NCI-H2196 treated with DMSO at 0.1 percent for 48 hours (cell line): Measurements from ENCODE around the gene USP34.
"Not testable (repeated sequence)": the region's sequence is repeated elsewhere in the genome, so short reads cannot be mapped to it uniquely, and the experiment has no call there.

Experiments
- DNase-seq: peaks from one replicate; lab custom pipeline; 2025; ENCODE audit not compliant: unreplicated experiment; lab: John Stamatoyannopoulos, UW

Gene USP34

GRCh38 chr2:61463769-61464475 lies 7.0 kb downstream of the USP34 start:
- no peak for DNase-seq

DNA sequence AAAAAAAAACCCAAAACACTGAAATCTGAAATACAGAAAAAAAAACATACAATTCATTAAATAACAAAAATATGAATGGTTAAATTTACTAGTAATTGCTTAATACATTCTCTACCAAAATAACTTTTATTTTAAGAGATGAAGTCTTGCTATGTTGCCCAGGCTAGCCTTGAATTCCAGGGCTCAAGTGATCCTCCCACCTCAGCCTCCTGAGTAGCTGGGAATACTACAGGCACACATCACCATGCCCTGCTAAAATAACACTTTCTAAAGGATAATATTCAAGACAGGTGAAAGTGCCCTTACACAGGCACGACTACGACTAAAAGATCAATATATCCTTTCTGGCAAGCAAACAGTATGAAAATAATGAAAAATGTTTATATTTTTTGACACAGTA lies 9.5 kb downstream of the USP34 start:
- DNase-seq, result no peak

DNA sequence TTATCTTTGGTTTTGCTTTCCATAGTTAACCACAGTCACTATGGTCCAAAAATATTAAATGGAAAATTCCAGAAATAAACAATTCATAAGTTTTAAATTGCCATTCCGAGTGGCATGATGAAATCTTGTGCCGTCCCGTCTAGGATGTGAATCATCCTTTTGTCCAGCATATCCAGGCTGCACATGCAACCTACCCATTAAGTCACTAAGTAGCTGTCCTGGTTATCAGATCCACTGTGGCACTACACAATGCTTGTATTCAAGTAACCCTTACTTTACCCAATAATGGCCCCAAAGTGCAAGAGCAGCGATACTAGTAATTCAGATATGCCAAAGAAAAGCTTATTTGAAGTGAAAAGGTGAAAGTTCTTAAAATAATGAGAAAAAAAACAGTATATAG lies 10.7 kb downstream of the USP34 start:
- DNase-seq, result no peak

- DNase-seq, result no peak
Observed at GRCh38 chr2:61456746-61457420, 14.0 kb downstream of the USP34 start.

- DNase-seq, result no peak
Observed at GRCh38 chr2:61456070-61456745, 14.7 kb downstream of the USP34 start.

GRCh38 chr2:61454972-61455371 lies 15.9 kb downstream of the USP34 start:
- not testable (repeated sequence) for DNase-seq

DNA sequence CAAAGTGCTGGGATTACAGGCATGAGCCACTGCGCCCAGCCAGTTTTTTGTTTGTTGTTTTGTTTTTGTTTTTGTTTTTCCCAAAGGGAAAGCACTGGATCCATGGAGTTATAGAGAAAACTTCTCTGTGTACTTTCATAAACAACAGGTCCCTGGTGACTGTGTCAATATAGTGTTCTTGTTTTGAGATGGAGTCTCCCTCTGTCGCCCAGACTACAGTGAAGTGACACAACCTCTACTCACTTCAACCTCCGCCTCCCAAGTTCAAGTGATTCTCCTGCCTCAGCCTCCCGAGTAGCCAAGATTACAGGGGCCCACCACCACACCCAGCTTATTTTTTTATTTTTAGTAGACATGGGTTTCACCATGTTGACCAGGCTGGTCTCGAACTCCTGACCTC lies 16.5 kb downstream of the USP34 start:
- DNase-seq, result no peak

DNA sequence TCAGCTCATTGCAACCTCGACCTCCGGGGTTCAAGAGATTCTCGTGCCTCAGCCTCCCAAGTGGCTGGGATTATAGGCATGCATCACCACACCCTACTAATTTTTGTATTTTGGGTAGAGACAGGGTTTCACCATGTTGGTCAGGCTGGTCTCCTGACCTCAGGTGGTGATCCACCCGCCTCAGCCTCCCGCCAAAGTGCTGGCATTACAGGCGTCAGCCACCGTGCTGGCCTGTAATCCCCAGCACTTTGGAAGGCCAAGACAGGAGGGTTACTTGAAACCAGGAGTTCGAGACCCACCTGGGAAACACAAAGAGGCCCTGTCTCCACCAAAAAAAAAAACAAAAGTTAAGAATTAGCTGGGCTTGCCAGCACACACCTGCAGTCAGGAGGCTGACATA lies 18.5 kb downstream of the USP34 start:
- no peak for DNase-seq

- no peak for DNase-seq
Observed at GRCh38 chr2:61451178-61451577, 19.7 kb downstream of the USP34 start.

GRCh38 chr2:61450144-61450543 lies 20.7 kb downstream of the USP34 start:
- no peak for DNase-seq

- no peak for DNase-seq
Observed at GRCh38 chr2:61448229-61448628, 22.7 kb downstream of the USP34 start.

DNA sequence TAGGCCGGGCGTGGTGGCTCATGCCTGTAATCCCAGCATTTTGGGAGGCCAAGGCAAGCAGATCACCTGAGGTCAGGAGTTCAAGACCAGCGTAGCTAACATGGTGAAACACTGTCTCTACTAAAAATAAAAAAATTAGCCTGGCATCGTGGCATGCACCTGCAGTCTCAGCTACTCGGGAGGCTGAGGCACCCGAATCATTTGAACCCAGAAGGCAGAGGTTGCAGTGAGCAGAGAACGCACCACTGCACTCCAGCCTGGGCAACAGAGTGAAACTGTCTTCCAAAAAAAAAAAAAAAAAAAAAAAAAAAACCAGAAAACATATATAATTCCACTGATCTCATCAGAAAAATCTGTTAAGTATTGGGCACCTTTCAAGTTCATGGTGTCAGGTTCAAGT lies 23.9 kb downstream of the USP34 start:
- not testable (repeated sequence) for DNase-seq

DNA sequence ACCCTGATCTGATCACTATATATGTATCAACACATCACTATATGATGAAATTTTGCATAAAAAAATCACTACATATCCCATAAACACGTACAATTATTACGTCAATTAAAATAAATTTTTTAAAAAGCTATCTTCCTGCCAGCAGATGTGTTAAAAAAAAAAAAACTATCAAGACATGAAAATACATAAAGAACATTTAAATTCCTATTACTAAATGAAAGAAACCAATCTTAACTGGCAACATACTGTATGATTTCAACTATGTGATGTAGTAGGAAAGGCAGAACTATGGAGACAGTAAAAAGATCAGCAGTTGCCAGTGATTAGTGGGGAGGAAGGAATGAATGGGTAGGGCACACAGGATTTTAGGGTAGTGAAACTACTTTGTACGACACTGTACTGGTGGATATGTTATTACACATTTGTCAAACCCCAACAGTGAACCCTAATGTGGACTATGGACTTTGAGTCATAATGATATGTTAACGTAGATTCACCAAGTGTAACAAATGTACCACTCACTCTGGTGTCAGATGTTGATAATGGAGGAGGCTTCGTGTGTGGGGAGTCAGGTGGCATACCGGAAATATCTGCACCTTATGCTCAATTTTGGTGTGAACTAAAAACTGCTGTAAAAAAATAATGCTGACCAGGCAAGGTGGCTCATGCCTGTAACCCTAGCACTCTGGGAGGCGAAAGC lies 27.4 kb downstream of the USP34 start:
- DNase-seq, result no peak

- peak; percentile 47 for DNase-seq
Observed at GRCh38 chr2:61439241-61440002, 31.5 kb downstream of the USP34 start.

- DNase-seq, result no peak
Observed at GRCh38 chr2:61438670-61439069, 32.2 kb downstream of the USP34 start.

DNA sequence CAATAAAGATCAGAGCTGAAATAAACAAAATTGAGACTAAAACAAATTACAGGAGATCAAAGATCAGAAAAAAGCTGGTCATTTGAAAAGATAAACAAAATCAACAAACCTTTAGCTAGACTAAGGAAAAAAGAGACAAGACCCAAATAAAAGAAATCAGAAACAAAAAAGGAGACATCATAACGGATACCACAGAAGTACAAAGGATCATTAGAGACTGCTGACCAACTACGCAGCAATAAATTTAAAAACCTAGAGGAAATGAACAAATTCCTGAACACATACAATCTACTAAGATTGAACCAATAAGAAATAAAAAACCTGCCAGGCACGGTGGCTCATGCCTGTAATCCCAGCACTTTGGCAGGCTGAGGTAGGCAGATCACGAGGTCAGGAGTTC lies 33.7 kb downstream of the USP34 start:
- DNase-seq, result no peak

GRCh38 chr2:61436092-61436491 lies 34.8 kb downstream of the USP34 start:
- DNase-seq, result no peak

- no peak for DNase-seq
Observed at GRCh38 chr2:61435291-61435690, 35.6 kb downstream of the USP34 start.

GRCh38 chr2:61434314-61434713 lies 36.6 kb downstream of the USP34 start:
- no peak for DNase-seq

- no peak for DNase-seq
Observed at GRCh38 chr2:61433606-61434005, 37.3 kb downstream of the USP34 start.

DNA sequence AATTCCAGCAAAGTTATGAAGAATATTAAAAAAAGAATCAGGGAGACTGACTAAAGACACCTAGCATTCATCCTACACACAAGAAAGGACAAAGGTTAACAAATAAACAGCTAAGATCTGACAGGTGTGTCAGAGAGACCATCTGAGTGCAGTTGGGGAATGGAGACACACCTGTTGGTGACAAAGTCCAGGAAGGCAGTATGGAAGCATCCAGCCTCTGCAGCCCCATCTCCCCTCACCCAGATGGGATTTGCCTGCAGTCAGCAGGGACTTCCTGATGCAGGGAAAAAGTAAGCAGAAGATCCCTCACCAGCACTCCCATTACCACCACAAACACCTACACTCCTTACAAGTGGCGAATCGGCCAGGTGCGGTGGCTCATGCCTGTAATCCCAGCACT lies 37.9 kb downstream of the USP34 start:
- DNase-seq, result no peak
